ENCODE measurements around the gene PLOD3.

The PLOD3 gene

DNA sequence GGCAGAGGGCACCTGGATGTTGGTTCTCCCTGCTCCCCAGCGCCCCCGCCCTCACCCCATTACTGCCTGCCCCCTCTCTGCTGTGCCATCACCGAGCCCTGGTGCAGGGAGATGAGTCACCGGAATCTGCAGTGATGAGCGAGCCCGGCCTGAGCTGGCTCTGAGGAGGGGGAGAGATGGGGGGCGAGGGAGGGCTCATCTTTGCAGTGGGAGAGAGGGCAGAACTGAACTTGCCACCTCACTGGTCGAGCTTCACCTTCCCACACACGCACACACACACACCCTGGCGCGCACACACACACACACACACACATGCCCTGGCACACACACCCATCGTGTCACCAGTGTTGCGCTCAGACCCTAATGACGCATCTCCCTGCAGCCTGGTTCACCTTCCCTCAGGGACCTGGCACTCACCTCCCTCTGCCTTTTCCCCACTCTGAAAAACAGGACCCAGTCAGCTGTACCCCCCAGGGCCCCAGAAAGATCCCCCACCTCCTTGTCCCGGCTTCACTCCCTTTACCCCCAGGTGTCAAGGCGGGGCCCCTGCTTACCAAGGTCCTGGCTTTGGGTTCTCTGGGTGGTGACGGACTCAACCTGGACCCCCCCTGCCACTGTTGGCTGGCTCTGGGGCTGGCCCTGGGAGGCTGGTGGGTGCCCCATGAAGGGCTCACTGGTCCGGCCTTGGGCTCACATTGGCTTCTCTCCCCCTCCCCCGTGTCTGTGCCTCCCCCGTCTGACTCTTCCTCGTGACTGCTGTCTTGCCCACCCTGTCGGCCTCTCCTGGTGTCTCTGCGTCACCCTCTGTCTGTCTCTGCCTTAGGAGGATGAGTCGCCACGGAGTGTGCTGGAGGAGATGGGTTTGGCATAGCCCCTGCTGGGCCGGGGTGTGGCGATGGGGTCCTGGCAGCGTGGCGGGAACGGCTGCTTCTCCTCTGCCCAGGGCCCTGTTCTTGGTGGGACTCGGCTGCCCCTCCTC lies 57.4 kb downstream of the PLOD3 start:
- H3K4me3 ChIP-seq (replicated peaks in 1 of 2; ENCODE audit: low read depth in 2 of 2, low read length in 2 of 2): no peak overlapping the region
- TF ChIP-seq, protein P1, sequence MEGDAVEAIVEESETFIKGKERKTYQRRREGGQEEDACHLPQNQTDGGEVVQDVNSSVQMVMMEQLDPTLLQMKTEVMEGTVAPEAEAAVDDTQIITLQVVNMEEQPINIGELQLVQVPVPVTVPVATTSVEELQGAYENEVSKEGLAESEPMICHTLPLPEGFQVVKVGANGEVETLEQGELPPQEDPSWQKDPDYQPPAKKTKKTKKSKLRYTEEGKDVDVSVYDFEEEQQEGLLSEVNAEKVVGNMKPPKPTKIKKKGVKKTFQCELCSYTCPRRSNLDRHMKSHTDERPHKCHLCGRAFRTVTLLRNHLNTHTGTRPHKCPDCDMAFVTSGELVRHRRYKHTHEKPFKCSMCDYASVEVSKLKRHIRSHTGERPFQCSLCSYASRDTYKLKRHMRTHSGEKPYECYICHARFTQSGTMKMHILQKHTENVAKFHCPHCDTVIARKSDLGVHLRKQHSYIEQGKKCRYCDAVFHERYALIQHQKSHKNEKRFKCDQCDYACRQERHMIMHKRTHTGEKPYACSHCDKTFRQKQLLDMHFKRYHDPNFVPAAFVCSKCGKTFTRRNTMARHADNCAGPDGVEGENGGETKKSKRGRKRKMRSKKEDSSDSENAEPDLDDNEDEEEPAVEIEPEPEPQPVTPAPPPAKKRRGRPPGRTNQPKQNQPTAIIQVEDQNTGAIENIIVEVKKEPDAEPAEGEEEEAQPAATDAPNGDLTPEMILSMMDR (IDR thresholded peaks at IDR 0.05; ENCODE audit: low read depth, low read length): no peak
- peak; percentile 27 to 28 for DNase-seq (ENCODE audit: low read depth in 2 of 2)

DNA sequence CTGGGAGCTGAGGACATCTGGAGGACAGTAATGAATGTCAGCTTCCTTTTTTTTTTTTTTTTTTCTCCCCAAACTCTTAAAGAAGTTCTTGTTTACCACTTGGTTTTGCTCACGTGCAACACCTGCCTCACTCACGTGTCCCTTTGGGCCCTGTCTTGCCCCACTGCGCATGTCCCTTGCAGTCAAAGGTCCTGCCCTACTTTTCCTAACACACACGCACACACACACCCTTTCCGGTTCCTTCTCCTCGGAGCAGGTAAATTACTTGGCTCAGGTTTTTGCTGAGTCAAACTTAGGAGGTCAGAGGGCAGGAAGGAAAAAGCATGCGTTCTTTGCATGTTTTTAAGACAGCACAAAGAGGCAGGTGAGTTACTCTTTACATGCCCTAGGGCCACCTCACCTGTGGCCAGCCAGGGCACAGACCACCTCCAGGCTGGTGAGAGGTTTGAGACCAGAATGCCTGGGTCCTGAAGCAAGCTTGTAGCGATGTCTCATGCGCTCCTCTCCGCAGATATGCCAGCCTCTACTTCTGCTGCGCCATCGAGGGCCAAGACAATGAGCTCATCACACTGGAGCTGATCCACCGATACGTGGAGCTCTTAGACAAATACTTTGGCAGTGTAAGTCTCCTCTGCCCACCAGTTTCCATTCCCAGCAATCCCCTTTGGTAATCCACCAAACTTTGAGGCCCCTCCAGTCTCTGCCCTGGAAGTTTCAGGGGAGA lies 60.4 kb downstream of the PLOD3 start:
- TF ChIP-seq, protein P1 (IDR thresholded peaks at IDR 0.05; ENCODE audit: low read depth, low read length): no peak
- H3K4me3 ChIP-seq (replicated peaks in 1 of 2; ENCODE audit: low read depth in 2 of 2, low read length in 2 of 2): no peak overlapping the region
- DNase-seq (ENCODE audit: low read depth in 2 of 2): no peak

DNA sequence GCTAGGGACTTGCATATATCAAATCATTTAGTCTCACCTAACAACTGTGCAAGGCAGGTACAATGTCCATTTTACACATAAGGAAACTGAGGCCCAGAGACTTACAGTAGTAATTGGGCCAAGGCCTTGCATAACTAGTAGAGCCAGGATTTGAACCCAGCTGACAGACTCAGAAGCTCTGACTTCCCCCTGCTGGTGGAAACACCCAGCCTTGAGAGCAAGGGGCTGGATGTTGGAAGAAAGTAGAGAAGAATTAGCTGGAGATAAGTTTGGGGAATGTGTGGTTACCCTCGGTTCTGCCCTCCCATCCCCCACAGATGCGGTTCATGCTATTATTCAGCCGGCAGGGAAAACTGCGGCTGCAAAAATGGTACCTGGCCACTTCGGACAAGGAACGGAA lies 61.1 kb downstream of the PLOD3 start:
- peak in 1 of 2 donors; percentile 16 for DNase-seq (ENCODE audit: low read depth in 2 of 2)
- H3K4me3 ChIP-seq (replicated peaks in 1 of 2; ENCODE audit: low read depth in 2 of 2, low read length in 2 of 2): no peak overlapping the region
- TF ChIP-seq, protein P1 (IDR thresholded peaks at IDR 0.05; ENCODE audit: low read depth, low read length): peak; percentile 28

Measured in cardiac fibroblast (primary cell).